CD4-positive, alpha-beta T cell treated with Interleukin-6 at 100 ng/mL for 8 hours (primary cell): ENCODE measurements around the gene CTSV.
A peak's percentile ranks its signal among the peaks of the same experiment; 100 is the strongest.
"Not testable (repeated sequence)": the region's sequence is repeated elsewhere in the genome, so short reads cannot be mapped to it uniquely, and the experiment has no call there.

Source experiments
- DNase-seq: peaks from one replicate; pipeline ENCODE4 v3.0.0-alpha.2; 2020; ENCODE audit warnings: mixed read lengths, low spot score

The CTSV gene

GRCh38 chr9:97041898-97042297 is 3.0 kb upstream of the CTSV start:
- no peak for DNase-seq

GRCh38 chr9:97039514-97039860 is 545 bp upstream of the CTSV start:
- DNase-seq: no peak

GRCh38 chr9:97023505-97023904 is 15.4 kb downstream of the CTSV start:
- DNase-seq: not testable (repeated sequence)

- DNase-seq: peak; percentile 56
Measured at GRCh38 chr9:97013151-97014132, 25.5 kb downstream of the CTSV start.

GRCh38 chr9:97012617-97013016 is 26.3 kb downstream of the CTSV start:
- not testable (repeated sequence) for DNase-seq

GRCh38 chr9:97002195-97002594 is 36.7 kb downstream of the CTSV start:
- not testable (repeated sequence) for DNase-seq

- DNase-seq: not testable (repeated sequence)
Measured at GRCh38 chr9:97001338-97001737, 37.6 kb downstream of the CTSV start.

GRCh38 chr9:97000139-97000787 is 38.7 kb downstream of the CTSV start:
- not testable (repeated sequence) for DNase-seq

GRCh38 chr9:96999733-97000132 is 39.2 kb downstream of the CTSV start:
- DNase-seq: not testable (repeated sequence)

GRCh38 chr9:96997009-96997701 is 41.8 kb downstream of the CTSV start:
- DNase-seq: not testable (repeated sequence)

- DNase-seq: not testable (repeated sequence)
Measured at GRCh38 chr9:96994531-96995016, 44.4 kb downstream of the CTSV start.

GRCh38 chr9:96992303-96992702 is 46.6 kb downstream of the CTSV start:
- not testable (repeated sequence) for DNase-seq

GRCh38 chr9:96989747-96990318 is 49.1 kb downstream of the CTSV start:
- not testable (repeated sequence) for DNase-seq

- not testable (repeated sequence) for DNase-seq
Measured at GRCh38 chr9:96984887-96985286, 54.1 kb downstream of the CTSV start.

GRCh38 chr9:96984139-96984538 is 54.8 kb downstream of the CTSV start:
- DNase-seq: not testable (repeated sequence)

- not testable (repeated sequence) for DNase-seq
Measured at GRCh38 chr9:96983496-96984122, 55.3 kb downstream of the CTSV start.
